ENCODE results near the gene BCAS3. TPM values are rescaled to one million over a fixed set of nuclear protein-coding genes. Genes with fewer than 3 reads are reported as not detected.

The BCAS3 gene
- total and polyA plus RNA-seq, 4 donors, result 5.8 to 24.6 (median 10.1) TPM

GRCh38 chr17:61065263-61065773 is 387.7 kb downstream of the BCAS3 start:
- DNase-seq (ENCODE audit: low spot score), result no peak
- Histone ChIP-seq H3K27ac (ENCODE audit: low read depth in 1 of 2, low read length in 2 of 2) (peak overlapping the region; percentile 40 to 54), H3K27me3 (ENCODE audit: control insufficient read depth in 4 of 4, insufficient read depth in 4 of 4, low read length in 3 of 4) (no peaks in the 10 kb centered on the region), H3K4me3 (ENCODE audit: low read depth in 1 of 3, low read length in 3 of 3) (no peak overlapping the region), H3K4me1 (ENCODE audit: control insufficient read depth in 4 of 4, insufficient read depth in 4 of 4, low read length in 3 of 4) (peaks cover 0 to 18% (median 12%) of the 10 kb centered on the region in 4 donors), H3K36me3 (ENCODE audit: control insufficient read depth in 4 of 4, insufficient read depth in 3 of 4, low read depth in 1 of 4, low read length in 3 of 4) (no peaks in the 10 kb centered on the region), H3K9me3 (ENCODE audit: control insufficient read depth in 4 of 4, low read length in 3 of 4) (no peaks in the 10 kb centered on the region), H3K9ac (ENCODE audit: low read depth in 1 of 2, low read length in 2 of 2) (peak overlapping the region in 1 of 2 donors; percentile 27)
- WGBS, result 7% methylated on average over 2 of the region's 2 CpGs
- TF ChIP-seq SP1 (IDR thresholded peaks at IDR 0.05) (peak; percentile 60), EGR1 (IDR thresholded peaks at IDR 0.05; ENCODE audit: low read depth in 2 of 2) (no peak), FOXA1 (IDR thresholded peaks at IDR 0.05) (no peak), JUND (IDR thresholded peaks at IDR 0.05) (peak; percentile 89 to 90), HNF4G (IDR thresholded peaks at IDR 0.05) (peak; percentile 49), RXRA (IDR thresholded peaks at IDR 0.05) (peak; percentile 87 to 90), FOXA2 (IDR thresholded peaks at IDR 0.05) (no peak), RAD21 (IDR thresholded peaks at IDR 0.05) (peak in 1 of 2 donors; percentile 47), ATF3 (IDR thresholded peaks at IDR 0.05) (peak; percentile 84), HNF4A (conservative IDR thresholded peaks at IDR 0.05) (peak; percentile 85 to 87), YY1 (IDR thresholded peaks at IDR 0.05) (peak; percentile 15), TAF1 (conservative IDR thresholded peaks at IDR 0.05) (peak; percentile 17), NR2F2 (IDR thresholded peaks at IDR 0.05) (peak; percentile 73)
- TF ChIP-seq, protein P1, sequence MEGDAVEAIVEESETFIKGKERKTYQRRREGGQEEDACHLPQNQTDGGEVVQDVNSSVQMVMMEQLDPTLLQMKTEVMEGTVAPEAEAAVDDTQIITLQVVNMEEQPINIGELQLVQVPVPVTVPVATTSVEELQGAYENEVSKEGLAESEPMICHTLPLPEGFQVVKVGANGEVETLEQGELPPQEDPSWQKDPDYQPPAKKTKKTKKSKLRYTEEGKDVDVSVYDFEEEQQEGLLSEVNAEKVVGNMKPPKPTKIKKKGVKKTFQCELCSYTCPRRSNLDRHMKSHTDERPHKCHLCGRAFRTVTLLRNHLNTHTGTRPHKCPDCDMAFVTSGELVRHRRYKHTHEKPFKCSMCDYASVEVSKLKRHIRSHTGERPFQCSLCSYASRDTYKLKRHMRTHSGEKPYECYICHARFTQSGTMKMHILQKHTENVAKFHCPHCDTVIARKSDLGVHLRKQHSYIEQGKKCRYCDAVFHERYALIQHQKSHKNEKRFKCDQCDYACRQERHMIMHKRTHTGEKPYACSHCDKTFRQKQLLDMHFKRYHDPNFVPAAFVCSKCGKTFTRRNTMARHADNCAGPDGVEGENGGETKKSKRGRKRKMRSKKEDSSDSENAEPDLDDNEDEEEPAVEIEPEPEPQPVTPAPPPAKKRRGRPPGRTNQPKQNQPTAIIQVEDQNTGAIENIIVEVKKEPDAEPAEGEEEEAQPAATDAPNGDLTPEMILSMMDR (IDR thresholded peaks at IDR 0.05; ENCODE audit: low read depth, low read length, missing input control), result no peak
- TF ChIP-seq, protein P2, sequence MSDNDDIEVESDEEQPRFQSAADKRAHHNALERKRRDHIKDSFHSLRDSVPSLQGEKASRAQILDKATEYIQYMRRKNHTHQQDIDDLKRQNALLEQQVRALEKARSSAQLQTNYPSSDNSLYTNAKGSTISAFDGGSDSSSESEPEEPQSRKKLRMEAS (IDR thresholded peaks at IDR 0.05), result peak; percentile 30

- Histone ChIP-seq H3K27ac (ENCODE audit: low read depth in 1 of 2, low read length in 2 of 2) (peak overlapping the region; percentile 40 to 48), H3K9me3 (ENCODE audit: control insufficient read depth in 4 of 4, low read length in 3 of 4) (no peaks in the 10 kb centered on the region), H3K4me3 (ENCODE audit: low read depth in 1 of 3, low read length in 3 of 3) (no peak overlapping the region), H3K36me3 (ENCODE audit: control insufficient read depth in 4 of 4, insufficient read depth in 3 of 4, low read depth in 1 of 4, low read length in 3 of 4) (no peaks in the 10 kb centered on the region), H3K4me1 (ENCODE audit: control insufficient read depth in 4 of 4, insufficient read depth in 4 of 4, low read length in 3 of 4) (peaks cover 0 to 18% (median 12%) of the 10 kb centered on the region in 4 donors), H3K9ac (ENCODE audit: low read depth in 1 of 2, low read length in 2 of 2) (no peak overlapping the region), H3K27me3 (ENCODE audit: control insufficient read depth in 4 of 4, insufficient read depth in 4 of 4, low read length in 3 of 4) (no peaks in the 10 kb centered on the region)
- TF ChIP-seq RAD21 (IDR thresholded peaks at IDR 0.05) (no peak), SP1 (IDR thresholded peaks at IDR 0.05) (no peak), ZBTB33 (IDR thresholded peaks at IDR 0.05) (no peak), RXRA (IDR thresholded peaks at IDR 0.05) (no peak), FOXA1 (IDR thresholded peaks at IDR 0.05) (no peak), JUND (IDR thresholded peaks at IDR 0.05) (no peak), YY1 (IDR thresholded peaks at IDR 0.05) (no peak), GABPA (IDR thresholded peaks at IDR 0.05 in 1 of 2, conservative IDR thresholded peaks at IDR 0.05 in 1 of 2) (no peak)
- DNase-seq (ENCODE audit: low spot score), result no peak
- WGBS, result 91% methylated on average over 2 of the region's 2 CpGs
Measured at GRCh38 chr17:61066062-61066461, 388.4 kb downstream of the BCAS3 start.
